IPS-18a (cell line): ENCODE data around the gene PGAM2.
"Not testable (repeated sequence)": the region's sequence is repeated elsewhere in the genome, so short reads cannot be mapped to it uniquely, and the experiment has no call there.

ENCODE experiments used
- H3K27ac ChIP-seq: one replicate; pipeline ENCODE4 v1.5.1; 2013; ENCODE audit warnings: low read length
- H3K27me3 ChIP-seq: one replicate; pipeline ENCODE4 v1.6.1; 2013; ENCODE audit warnings: mild to moderate bottlenecking, low read length; ENCODE audit not compliant: control insufficient read depth, insufficient read depth
- H3K36me3 ChIP-seq: one replicate; pipeline ENCODE4 v1.6.1; 2013; ENCODE audit warnings: low read depth, low read length; ENCODE audit not compliant: control insufficient read depth
- H3K4me1 ChIP-seq: one replicate; pipeline ENCODE4 v1.6.1; 2013; ENCODE audit warnings: low read depth, low read length; ENCODE audit not compliant: control insufficient read depth
- H3K4me3 ChIP-seq: one replicate; pipeline ENCODE4 v1.5.1; 2013; ENCODE audit warnings: low read length
- H3K9ac ChIP-seq: one replicate; pipeline ENCODE4 v1.6.1; 2013; ENCODE audit warnings: mild to moderate bottlenecking, low read length, moderate library complexity
- H3K9me3 ChIP-seq: one replicate; pipeline ENCODE4 v1.6.1; 2013; ENCODE audit warnings: low read depth, low read length; ENCODE audit not compliant: control insufficient read depth

The PGAM2 gene

GRCh38 chr7:44048031-44048795 lies 17.2 kb downstream of the PGAM2 start:
- H3K27me3 ChIP-seq, result no peaks in the 10 kb centered on the region
- H3K4me1 ChIP-seq, result peaks cover 5% of the 10 kb centered on the region
- H3K9ac ChIP-seq, result no peak overlapping the region
- H3K36me3 ChIP-seq, result peaks cover 28% of the 10 kb centered on the region
- no peaks in the 10 kb centered on the region for H3K9me3 ChIP-seq
- H3K27ac ChIP-seq, result no peak overlapping the region
- no peak overlapping the region for H3K4me3 ChIP-seq

- Histone ChIP-seq H3K9ac (no peak overlapping the region), H3K36me3 (peaks cover 20% of the 10 kb centered on the region), H3K4me3 (no peak overlapping the region), H3K9me3 (no peaks in the 10 kb centered on the region), H3K27me3 (peaks cover 11% of the 10 kb centered on the region), H3K27ac (no peak overlapping the region), H3K4me1 (peaks cover 5% of the 10 kb centered on the region)
These were observed 18.9 kb downstream of the PGAM2 start for GRCh38 chr7:44046321-44047061.

GRCh38 chr7:44045226-44046014 lies 19.9 kb downstream of the PGAM2 start:
- no peaks in the 10 kb centered on the region for H3K9me3 ChIP-seq
- peaks cover 22% of the 10 kb centered on the region for H3K27me3 ChIP-seq
- peak overlapping the region; percentile 71 for H3K4me3 ChIP-seq
- peaks cover 5% of the 10 kb centered on the region for H3K4me1 ChIP-seq
- H3K27ac ChIP-seq, result no peak overlapping the region
- H3K36me3 ChIP-seq, result peaks cover 14% of the 10 kb centered on the region
- peak overlapping the region; percentile 67 for H3K9ac ChIP-seq

GRCh38 chr7:44044315-44045225 lies 20.8 kb downstream of the PGAM2 start, which contains the start of gene DBNL:
Gene DBNL, plus strand, starts transcription at chr7:44044702. Its CDS starts 36 bp downstream, at chr7:44044738.
- H3K27me3 ChIP-seq, result peaks cover 25% of the 10 kb centered on the region
- no peak within 1 kb of the TSS for H3K27ac ChIP-seq
- peaks cover 5% of the 10 kb centered on the region for H3K4me1 ChIP-seq

GRCh38 chr7:44043902-44044301 lies 21.5 kb downstream of the PGAM2 start:
- H3K27me3 ChIP-seq, result peaks cover 25% of the 10 kb centered on the region
- peaks cover 6% of the 10 kb centered on the region for H3K36me3 ChIP-seq
- H3K4me1 ChIP-seq, result peaks cover 5% of the 10 kb centered on the region
- H3K27ac ChIP-seq, result no peak overlapping the region
- H3K9ac ChIP-seq, result peak overlapping the region; percentile 67
- H3K9me3 ChIP-seq, result no peaks in the 10 kb centered on the region
- H3K4me3 ChIP-seq, result peak overlapping the region; percentile 71

More at GRCh38 chr7:44044315-44045225, 20.8 kb downstream of the PGAM2 start, which contains the start of gene DBNL:
- peak within 1 kb of the TSS; percentile 67 for H3K9ac ChIP-seq
- H3K36me3 ChIP-seq, result peaks cover 6% of the 10 kb centered on the region
- no peaks in the 10 kb centered on the region for H3K9me3 ChIP-seq
- H3K4me3 ChIP-seq, result peak within 1 kb of the TSS; percentile 71

- Histone ChIP-seq H3K36me3 (peaks cover 6% of the 10 kb centered on the region), H3K4me3 (no peak overlapping the region), H3K4me1 (peaks cover 5% of the 10 kb centered on the region), H3K9ac (no peak overlapping the region), H3K27me3 (peaks cover 25% of the 10 kb centered on the region), H3K9me3 (no peaks in the 10 kb centered on the region), H3K27ac (no peak overlapping the region)
These were observed 23.1 kb downstream of the PGAM2 start for GRCh38 chr7:44042221-44042620.

GRCh38 chr7:44040493-44040891 lies 24.9 kb downstream of the PGAM2 start:
- peak overlapping the region; percentile 27 for H3K4me3 ChIP-seq
- H3K27me3 ChIP-seq, result peaks cover 25% of the 10 kb centered on the region
- H3K36me3 ChIP-seq, H3K9me3 ChIP-seq, H3K27ac ChIP-seq, H3K4me1 ChIP-seq, H3K9ac ChIP-seq: not testable (repeated sequence)

GRCh38 chr7:44039800-44040492 lies 25.4 kb downstream of the PGAM2 start:
- peaks cover 25% of the 10 kb centered on the region for H3K27me3 ChIP-seq
- not testable (repeated sequence) for H3K36me3 ChIP-seq, H3K9me3 ChIP-seq, H3K4me1 ChIP-seq, H3K27ac ChIP-seq, H3K4me3 ChIP-seq, H3K9ac ChIP-seq

- peak overlapping the region; percentile 24 for H3K4me3 ChIP-seq
- H3K27me3 ChIP-seq, result peaks cover 25% of the 10 kb centered on the region
- H3K27ac ChIP-seq, H3K36me3 ChIP-seq, H3K9me3 ChIP-seq, H3K4me1 ChIP-seq, H3K9ac ChIP-seq: not testable (repeated sequence)
These were observed 26.3 kb downstream of the PGAM2 start for GRCh38 chr7:44038961-44039558.

- H3K4me1 ChIP-seq, H3K9me3 ChIP-seq, H3K27ac ChIP-seq, H3K4me3 ChIP-seq, H3K9ac ChIP-seq, H3K36me3 ChIP-seq: not testable (repeated sequence)
- H3K27me3 ChIP-seq, result peaks cover 25% of the 10 kb centered on the region
These were observed 26.8 kb downstream of the PGAM2 start for GRCh38 chr7:44038553-44038952.
